ENCODE results near the gene IFI35. TPM values are rescaled to one million over a fixed set of nuclear protein-coding genes. Genes with fewer than 3 reads are reported as not detected.

IFI35 gene
- total RNA-seq, 6 donors from 2014 or later: 17.8 to 69.0 (median 45.4) TPM

- Histone ChIP-seq H3K36me3 (no peaks in the 10 kb centered on the region), H3K4me1 (peaks cover 10 to 32% (median 17%) of the 10 kb centered on the region in 4 donors), H3K27me3 (no peaks in the 10 kb centered on the region), H3K27ac (peak overlapping the region in 1 of 4 donors; percentile 51), H3K4me3 (no peak overlapping the region), H3K9me3 (no peaks in the 10 kb centered on the region)
- ATAC-seq (ENCODE audit: low FRiP score in 2 of 2) (no peak), DNase-seq (no peak)
- TF ChIP-seq EP300 (IDR thresholded peaks at IDR 0.05): no peak
- TF ChIP-seq, protein P1, sequence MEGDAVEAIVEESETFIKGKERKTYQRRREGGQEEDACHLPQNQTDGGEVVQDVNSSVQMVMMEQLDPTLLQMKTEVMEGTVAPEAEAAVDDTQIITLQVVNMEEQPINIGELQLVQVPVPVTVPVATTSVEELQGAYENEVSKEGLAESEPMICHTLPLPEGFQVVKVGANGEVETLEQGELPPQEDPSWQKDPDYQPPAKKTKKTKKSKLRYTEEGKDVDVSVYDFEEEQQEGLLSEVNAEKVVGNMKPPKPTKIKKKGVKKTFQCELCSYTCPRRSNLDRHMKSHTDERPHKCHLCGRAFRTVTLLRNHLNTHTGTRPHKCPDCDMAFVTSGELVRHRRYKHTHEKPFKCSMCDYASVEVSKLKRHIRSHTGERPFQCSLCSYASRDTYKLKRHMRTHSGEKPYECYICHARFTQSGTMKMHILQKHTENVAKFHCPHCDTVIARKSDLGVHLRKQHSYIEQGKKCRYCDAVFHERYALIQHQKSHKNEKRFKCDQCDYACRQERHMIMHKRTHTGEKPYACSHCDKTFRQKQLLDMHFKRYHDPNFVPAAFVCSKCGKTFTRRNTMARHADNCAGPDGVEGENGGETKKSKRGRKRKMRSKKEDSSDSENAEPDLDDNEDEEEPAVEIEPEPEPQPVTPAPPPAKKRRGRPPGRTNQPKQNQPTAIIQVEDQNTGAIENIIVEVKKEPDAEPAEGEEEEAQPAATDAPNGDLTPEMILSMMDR (IDR thresholded peaks at IDR 0.05): no peak
- TF ChIP-seq POLR2AphosphoS5 (IDR thresholded peaks at IDR 0.05): no peak
- TF ChIP-seq POLR2A (IDR thresholded peaks at IDR 0.05): no peak
- WGBS, 2 donors: 71 to 74% methylated on average over 13 to 15 of the region's 16 CpGs
Observed at GRCh38 chr17:43025766-43026537, 19.4 kb downstream of the IFI35 start.

- Histone ChIP-seq H3K4me1 (peaks cover 7 to 27% (median 16%) of the 10 kb centered on the region in 4 donors), H3K4me3 (no peak overlapping the region), H3K27ac (no peak overlapping the region), H3K36me3 (no peaks in the 10 kb centered on the region), H3K9me3 (no peaks in the 10 kb centered on the region), H3K27me3 (no peaks in the 10 kb centered on the region)
- 82 to 83% methylated on average over 5 of the region's 5 CpGs for WGBS, 2 donors
- TF ChIP-seq POLR2AphosphoS5 (IDR thresholded peaks at IDR 0.05) (no peak), EP300 (IDR thresholded peaks at IDR 0.05) (no peak), POLR2A (IDR thresholded peaks at IDR 0.05) (no peak)
- TF ChIP-seq, protein P1 (IDR thresholded peaks at IDR 0.05): no peak
- ATAC-seq (ENCODE audit: low FRiP score in 2 of 2) (no peak), DNase-seq (no peak)
Observed at GRCh38 chr17:43026595-43026994, 20.0 kb downstream of the IFI35 start.

DNA sequence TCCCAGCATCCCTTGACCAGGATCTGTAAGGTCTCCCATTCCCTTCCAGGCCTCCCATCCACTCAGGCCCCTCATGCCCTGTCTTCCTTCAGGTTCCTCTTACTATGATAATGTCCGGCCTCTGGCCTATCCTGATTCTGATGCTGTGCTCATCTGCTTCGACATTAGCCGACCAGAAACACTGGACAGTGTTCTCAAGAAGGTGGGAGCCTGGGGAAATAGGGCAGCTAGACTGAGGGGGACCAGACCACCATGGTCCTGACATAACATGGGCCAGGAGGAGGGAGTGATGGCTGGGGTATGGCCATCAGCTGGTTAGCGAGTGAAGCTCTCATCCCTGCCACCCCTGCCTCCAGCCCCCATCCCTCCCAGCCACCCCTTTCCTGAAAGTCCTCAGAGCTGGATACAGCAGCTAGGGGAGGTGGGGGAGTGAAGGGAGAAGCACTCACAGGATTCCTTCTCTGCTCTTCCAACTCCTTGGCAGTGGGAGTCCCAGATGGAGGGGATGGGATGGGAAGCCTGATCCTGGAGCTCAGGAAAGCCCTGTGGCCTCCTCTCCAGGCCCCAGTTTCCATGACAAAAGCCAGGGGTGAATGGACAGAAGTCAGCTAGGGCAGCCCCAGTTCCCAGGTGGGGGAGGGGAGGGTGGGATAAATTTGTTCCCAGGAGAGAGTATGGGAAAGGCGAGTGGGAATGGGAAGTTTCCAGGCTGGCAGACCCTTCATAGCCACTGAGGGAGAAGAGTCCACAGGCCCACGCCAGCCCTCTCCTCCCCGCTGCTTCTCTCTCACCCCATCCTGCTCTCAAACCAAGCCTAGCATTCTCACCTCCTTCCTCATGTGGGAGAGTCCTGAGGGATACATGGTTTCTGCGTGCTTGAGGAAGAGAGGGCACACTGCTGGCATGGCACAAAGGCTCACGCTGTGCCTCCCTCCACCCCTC, 20.8 kb downstream of the IFI35 start:
- Histone ChIP-seq H3K4me1 (peaks cover 7 to 26% (median 15%) of the 10 kb centered on the region in 4 donors), H3K9me3 (no peaks in the 10 kb centered on the region), H3K36me3 (no peaks in the 10 kb centered on the region), H3K4me3 (no peak overlapping the region), H3K27ac (no peak overlapping the region), H3K27me3 (no peaks in the 10 kb centered on the region)
- WGBS, 2 donors: 80 to 81% methylated on average over 9 of the region's 9 CpGs
- ATAC-seq (ENCODE audit: low FRiP score in 2 of 2): no peak
- TF ChIP-seq POLR2AphosphoS5 (IDR thresholded peaks at IDR 0.05): no peak
- TF ChIP-seq EP300 (IDR thresholded peaks at IDR 0.05): no peak
- no peak for TF ChIP-seq POLR2A (IDR thresholded peaks at IDR 0.05)
- TF ChIP-seq, protein P1 (IDR thresholded peaks at IDR 0.05): no peak
- DNase-seq: no peak

GRCh38 chr17:43028221-43028861, 21.8 kb downstream of the IFI35 start:
- Histone ChIP-seq H3K4me3 (no peak overlapping the region), H3K36me3 (no peaks in the 10 kb centered on the region), H3K27me3 (no peaks in the 10 kb centered on the region), H3K27ac (no peak overlapping the region), H3K9me3 (no peaks in the 10 kb centered on the region), H3K4me1 (peaks cover 0 to 19% (median 10%) of the 10 kb centered on the region in 4 donors)
- no peak for TF ChIP-seq POLR2AphosphoS5 (IDR thresholded peaks at IDR 0.05)
- TF ChIP-seq, protein P1 (IDR thresholded peaks at IDR 0.05): no peak
- TF ChIP-seq POLR2A (IDR thresholded peaks at IDR 0.05): no peak
- TF ChIP-seq EP300 (IDR thresholded peaks at IDR 0.05): no peak
- DNase-seq: no peak
- 85 to 87% methylated on average over 17 of the region's 17 CpGs for WGBS, 2 donors
- ATAC-seq (ENCODE audit: low FRiP score in 2 of 2): no peak

Data from upper lobe of left lung (tissue), 6 donors.